ENCODE data around the gene C17orf100.
"Not testable (repeated sequence)": the region's sequence is repeated elsewhere in the genome, so short reads cannot be mapped to it uniquely, and the experiment has no call there.

C17orf100 gene

GRCh38 chr17:6661464-6661848 is 9.9 kb downstream of the C17orf100 start:
- H3K27ac ChIP-seq (ENCODE audit: low read length) = no peak overlapping the region
- H3K9me3 ChIP-seq (ENCODE audit: insufficient read depth, low read depth, low read length) = no peaks in the 10 kb centered on the region
- no peak overlapping the region for H3K9ac ChIP-seq (ENCODE audit: low read depth, low read length)
- H3K4me3 ChIP-seq (ENCODE audit: low read length) = no peak overlapping the region
- peaks cover 64% of the 10 kb centered on the region for H3K27me3 ChIP-seq (ENCODE audit: insufficient read depth, low read length)
- no peaks in the 10 kb centered on the region for H3K4me1 ChIP-seq (ENCODE audit: insufficient read depth, low read length)
- H3K36me3 ChIP-seq (ENCODE audit: insufficient read depth, low read depth, low read length) = no peaks in the 10 kb centered on the region

GRCh38 chr17:6663200-6663599 is 11.6 kb downstream of the C17orf100 start:
- H3K27me3 ChIP-seq (ENCODE audit: insufficient read depth, low read length) = peaks cover 53% of the 10 kb centered on the region
- not testable (repeated sequence) for H3K4me3 ChIP-seq (ENCODE audit: low read length); H3K4me1 ChIP-seq (ENCODE audit: insufficient read depth, low read length); H3K9ac ChIP-seq (ENCODE audit: low read depth, low read length); H3K27ac ChIP-seq (ENCODE audit: low read length); H3K9me3 ChIP-seq (ENCODE audit: insufficient read depth, low read depth, low read length); H3K36me3 ChIP-seq (ENCODE audit: insufficient read depth, low read depth, low read length)

DNA sequence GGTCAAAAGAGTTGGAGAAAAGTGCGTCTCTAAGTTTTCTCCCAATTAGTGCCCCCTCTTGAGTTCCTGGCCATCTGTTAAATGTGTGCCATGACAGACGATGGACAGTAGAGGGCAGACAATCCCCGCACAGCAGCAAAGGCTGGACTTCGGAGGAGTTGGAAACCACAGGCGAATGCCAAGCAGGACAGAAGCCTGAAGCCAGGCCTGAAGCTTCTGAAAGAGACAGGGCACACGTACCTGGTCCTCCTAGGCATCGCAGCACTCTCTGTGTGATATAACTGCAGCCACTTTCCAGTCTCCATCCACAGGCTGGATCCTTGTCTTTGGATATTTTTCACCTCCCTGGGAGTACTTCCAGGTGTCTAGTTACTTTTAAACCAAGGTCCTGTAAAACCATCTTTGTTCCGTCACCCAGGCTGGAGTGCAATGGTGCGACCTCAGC is 14.5 kb downstream of the C17orf100 start:
- Histone ChIP-seq H3K27me3 (ENCODE audit: insufficient read depth, low read length) (peaks cover 30% of the 10 kb centered on the region), H3K4me3 (ENCODE audit: low read length) (no peak overlapping the region), H3K36me3 (ENCODE audit: insufficient read depth, low read depth, low read length) (no peaks in the 10 kb centered on the region), H3K9me3 (ENCODE audit: insufficient read depth, low read depth, low read length) (no peaks in the 10 kb centered on the region), H3K27ac (ENCODE audit: low read length) (no peak overlapping the region), H3K4me1 (ENCODE audit: insufficient read depth, low read length) (no peaks in the 10 kb centered on the region), H3K9ac (ENCODE audit: low read depth, low read length) (no peak overlapping the region)

DNA sequence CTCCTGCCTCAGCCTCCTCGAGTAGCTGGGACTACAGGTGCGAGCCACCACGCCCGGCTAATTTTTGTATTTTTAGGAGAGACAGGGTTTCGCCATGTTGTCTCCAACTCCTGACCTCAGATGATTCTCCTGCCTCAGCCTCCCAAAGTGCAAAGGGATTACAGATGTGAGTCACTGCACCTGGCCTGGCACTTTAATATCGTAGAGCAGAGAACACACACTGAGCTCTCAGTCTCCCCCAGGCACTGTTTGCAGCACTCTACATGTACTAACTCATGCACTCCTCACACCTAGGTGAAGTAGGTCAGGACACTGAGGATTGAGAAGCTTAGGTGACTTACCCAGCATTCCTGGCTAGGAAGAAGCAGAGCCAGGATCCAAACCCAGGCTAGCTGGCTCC is 15.0 kb downstream of the C17orf100 start:
- Histone ChIP-seq H3K4me1 (ENCODE audit: insufficient read depth, low read length) (no peaks in the 10 kb centered on the region), H3K4me3 (ENCODE audit: low read length) (no peak overlapping the region), H3K27ac (ENCODE audit: low read length) (no peak overlapping the region), H3K36me3 (ENCODE audit: insufficient read depth, low read depth, low read length) (no peaks in the 10 kb centered on the region), H3K9me3 (ENCODE audit: insufficient read depth, low read depth, low read length) (no peaks in the 10 kb centered on the region), H3K27me3 (ENCODE audit: insufficient read depth, low read length) (peaks cover 25% of the 10 kb centered on the region), H3K9ac (ENCODE audit: low read depth, low read length) (no peak overlapping the region)

- peaks cover 24% of the 10 kb centered on the region for H3K27me3 ChIP-seq (ENCODE audit: insufficient read depth, low read length)
- H3K4me1 ChIP-seq (ENCODE audit: insufficient read depth, low read length) = no peaks in the 10 kb centered on the region
- no peak overlapping the region for H3K27ac ChIP-seq (ENCODE audit: low read length)
- H3K36me3 ChIP-seq (ENCODE audit: insufficient read depth, low read depth, low read length) = no peaks in the 10 kb centered on the region
- H3K9me3 ChIP-seq (ENCODE audit: insufficient read depth, low read depth, low read length) = no peaks in the 10 kb centered on the region
- no peak overlapping the region for H3K4me3 ChIP-seq (ENCODE audit: low read length)
- no peak overlapping the region for H3K9ac ChIP-seq (ENCODE audit: low read depth, low read length)
These were observed 16.0 kb downstream of the C17orf100 start for GRCh38 chr17:6667516-6667915.

DNA sequence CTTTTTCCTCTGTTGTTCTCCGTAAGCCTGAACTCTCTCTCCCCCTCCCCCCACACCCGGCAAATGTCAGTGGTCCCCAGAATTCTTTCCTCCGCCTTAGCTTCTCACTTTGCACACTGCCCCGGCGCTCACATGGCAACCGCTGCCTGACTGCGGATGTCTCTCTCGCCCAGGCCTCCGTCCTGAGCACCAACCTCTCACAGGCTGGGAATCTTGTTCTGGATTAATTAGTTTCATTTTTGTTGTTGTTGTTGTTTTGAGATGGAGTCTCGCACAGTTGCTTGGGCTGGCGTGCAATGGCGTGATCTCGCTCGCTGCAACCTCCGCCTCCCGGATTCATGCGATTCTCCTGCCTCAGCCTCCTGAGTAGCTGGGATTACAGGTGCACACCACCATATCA is 16.7 kb downstream of the C17orf100 start:
- Histone ChIP-seq H3K27me3 (ENCODE audit: insufficient read depth, low read length) (peaks cover 24% of the 10 kb centered on the region), H3K9me3 (ENCODE audit: insufficient read depth, low read depth, low read length) (no peaks in the 10 kb centered on the region), H3K27ac (ENCODE audit: low read length) (no peak overlapping the region), H3K36me3 (ENCODE audit: insufficient read depth, low read depth, low read length) (no peaks in the 10 kb centered on the region), H3K4me3 (ENCODE audit: low read length) (no peak overlapping the region), H3K4me1 (ENCODE audit: insufficient read depth, low read length) (no peaks in the 10 kb centered on the region), H3K9ac (ENCODE audit: low read depth, low read length) (no peak overlapping the region)

GRCh38 chr17:6668727-6669425 is 17.3 kb downstream of the C17orf100 start:
- H3K9me3 ChIP-seq (ENCODE audit: insufficient read depth, low read depth, low read length) = no peaks in the 10 kb centered on the region
- H3K9ac ChIP-seq (ENCODE audit: low read depth, low read length) = no peak overlapping the region
- peaks cover 23% of the 10 kb centered on the region for H3K27me3 ChIP-seq (ENCODE audit: insufficient read depth, low read length)
- H3K4me3 ChIP-seq (ENCODE audit: low read length) = no peak overlapping the region
- no peak overlapping the region for H3K27ac ChIP-seq (ENCODE audit: low read length)
- no peaks in the 10 kb centered on the region for H3K4me1 ChIP-seq (ENCODE audit: insufficient read depth, low read length)
- no peaks in the 10 kb centered on the region for H3K36me3 ChIP-seq (ENCODE audit: insufficient read depth, low read depth, low read length)

DNA sequence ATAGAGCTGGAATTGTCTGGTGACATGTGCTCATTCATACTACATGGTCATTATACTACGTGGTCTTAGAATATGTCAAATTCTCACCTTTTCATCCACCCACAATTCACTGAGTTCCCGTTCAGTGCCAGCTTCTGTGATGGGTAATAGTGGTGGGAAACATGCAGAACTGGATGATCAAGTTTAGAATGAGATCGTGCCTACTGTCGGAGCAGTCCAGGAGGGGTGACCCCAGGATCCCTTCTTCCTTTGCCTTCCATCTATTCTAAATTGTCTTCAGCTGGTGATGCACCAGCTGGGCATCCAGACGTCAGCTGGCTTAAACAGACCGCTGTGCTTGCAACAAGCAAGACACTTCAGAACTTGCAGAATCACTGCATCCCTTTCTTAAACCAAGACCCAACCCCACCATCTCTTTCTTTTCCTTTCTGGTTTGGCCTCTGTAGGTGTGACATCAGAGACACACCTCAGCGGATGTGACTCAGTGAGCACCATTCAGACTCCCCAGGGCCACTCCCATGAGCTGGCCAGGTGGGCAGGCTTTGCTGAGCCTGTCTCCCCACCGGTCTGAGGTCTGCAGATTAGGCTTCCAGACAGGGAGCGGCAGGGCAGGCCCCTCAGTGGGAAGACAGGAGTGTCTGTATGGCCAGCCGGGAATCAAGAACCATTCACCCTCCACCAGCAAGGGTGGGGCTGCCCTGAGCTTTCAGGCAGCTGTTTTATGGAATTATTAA is 18.1 kb downstream of the C17orf100 start:
- no peak overlapping the region for H3K4me3 ChIP-seq (ENCODE audit: low read length)
- no peaks in the 10 kb centered on the region for H3K9me3 ChIP-seq (ENCODE audit: insufficient read depth, low read depth, low read length)
- H3K27ac ChIP-seq (ENCODE audit: low read length) = no peak overlapping the region
- H3K36me3 ChIP-seq (ENCODE audit: insufficient read depth, low read depth, low read length) = no peaks in the 10 kb centered on the region
- no peaks in the 10 kb centered on the region for H3K4me1 ChIP-seq (ENCODE audit: insufficient read depth, low read length)
- no peak overlapping the region for H3K9ac ChIP-seq (ENCODE audit: low read depth, low read length)
- H3K27me3 ChIP-seq (ENCODE audit: insufficient read depth, low read length) = peaks cover 20% of the 10 kb centered on the region

DNA sequence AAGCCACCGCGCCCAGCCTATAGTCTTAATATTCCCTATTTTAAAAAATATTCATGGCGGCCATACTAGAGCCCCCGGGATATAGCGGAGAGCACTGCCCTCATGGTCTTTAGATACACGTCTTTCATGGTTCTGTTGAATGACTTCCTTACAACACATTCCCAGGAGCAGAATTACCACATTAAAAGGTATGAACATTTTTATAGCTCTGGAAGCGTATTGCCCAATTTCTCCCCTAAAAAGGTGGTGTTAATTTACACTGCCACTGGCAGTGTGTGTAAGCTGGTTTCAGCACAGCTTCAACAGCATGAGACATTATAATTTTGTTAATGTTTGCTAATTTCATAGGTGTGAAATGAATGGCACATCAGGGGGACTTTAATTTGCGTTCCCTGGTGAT is 19.0 kb downstream of the C17orf100 start:
- H3K4me3 ChIP-seq (ENCODE audit: low read length) = no peak overlapping the region
- peaks cover 13% of the 10 kb centered on the region for H3K27me3 ChIP-seq (ENCODE audit: insufficient read depth, low read length)
- no peak overlapping the region for H3K27ac ChIP-seq (ENCODE audit: low read length)
- H3K9me3 ChIP-seq (ENCODE audit: insufficient read depth, low read depth, low read length) = no peaks in the 10 kb centered on the region
- no peak overlapping the region for H3K9ac ChIP-seq (ENCODE audit: low read depth, low read length)
- H3K36me3 ChIP-seq (ENCODE audit: insufficient read depth, low read depth, low read length) = no peaks in the 10 kb centered on the region
- H3K4me1 ChIP-seq (ENCODE audit: insufficient read depth, low read length) = no peaks in the 10 kb centered on the region

DNA sequence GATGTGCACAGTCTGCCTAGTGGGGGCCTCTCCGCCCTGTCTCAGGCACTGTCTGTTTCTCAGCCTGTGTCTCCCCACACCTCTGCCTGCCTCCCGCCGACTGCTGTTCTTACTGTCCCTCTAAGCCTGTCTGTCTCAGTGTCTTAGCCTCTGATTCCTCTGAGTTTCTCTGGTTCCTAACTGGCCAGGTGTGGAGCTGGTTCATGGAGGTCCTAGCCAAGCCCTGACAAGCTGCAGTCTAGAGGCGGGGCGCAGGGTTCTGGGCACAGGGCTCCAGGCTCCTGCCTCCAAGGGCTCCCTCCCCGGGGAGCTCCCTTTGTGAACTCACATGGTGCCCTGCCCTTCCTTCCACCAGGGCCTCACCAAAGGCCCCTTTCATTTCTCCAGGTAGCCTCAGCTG is 19.4 kb downstream of the C17orf100 start:
- Histone ChIP-seq H3K4me1 (ENCODE audit: insufficient read depth, low read length) (0 out of 2 replicates have a peak, but pooled peaks cover 3% of the 10 kb centered on the region), H3K4me3 (ENCODE audit: low read length) (no peak overlapping the region), H3K9ac (ENCODE audit: low read depth, low read length) (no peak overlapping the region), H3K27ac (ENCODE audit: low read length) (no peak overlapping the region), H3K36me3 (ENCODE audit: insufficient read depth, low read depth, low read length) (no peaks in the 10 kb centered on the region), H3K9me3 (ENCODE audit: insufficient read depth, low read depth, low read length) (no peaks in the 10 kb centered on the region), H3K27me3 (ENCODE audit: insufficient read depth, low read length) (peaks cover 10% of the 10 kb centered on the region)

GRCh38 chr17:6671431-6671830 is 19.9 kb downstream of the C17orf100 start:
- no peak overlapping the region for H3K9ac ChIP-seq (ENCODE audit: low read depth, low read length)
- H3K27ac ChIP-seq (ENCODE audit: low read length) = no peak overlapping the region
- H3K36me3 ChIP-seq (ENCODE audit: insufficient read depth, low read depth, low read length) = no peaks in the 10 kb centered on the region
- no peaks in the 10 kb centered on the region for H3K9me3 ChIP-seq (ENCODE audit: insufficient read depth, low read depth, low read length)
- H3K27me3 ChIP-seq (ENCODE audit: insufficient read depth, low read length) = peaks cover 6% of the 10 kb centered on the region
- 0 out of 2 replicates have a peak, but pooled peaks cover 4% of the 10 kb centered on the region for H3K4me1 ChIP-seq (ENCODE audit: insufficient read depth, low read length)
- no peak overlapping the region for H3K4me3 ChIP-seq (ENCODE audit: low read length)

GRCh38 chr17:6674586-6674985 is 23.0 kb downstream of the C17orf100 start:
- no peaks in the 10 kb centered on the region for H3K36me3 ChIP-seq (ENCODE audit: insufficient read depth, low read depth, low read length)
- no peak overlapping the region for H3K27ac ChIP-seq (ENCODE audit: low read length)
- H3K4me1 ChIP-seq (ENCODE audit: insufficient read depth, low read length) = 0 out of 2 replicates have a peak, but pooled peaks cover 4% of the 10 kb centered on the region
- no peak overlapping the region for H3K9ac ChIP-seq (ENCODE audit: low read depth, low read length)
- H3K9me3 ChIP-seq (ENCODE audit: insufficient read depth, low read depth, low read length) = no peaks in the 10 kb centered on the region
- no peak overlapping the region for H3K4me3 ChIP-seq (ENCODE audit: low read length)
- no peaks in the 10 kb centered on the region for H3K27me3 ChIP-seq (ENCODE audit: insufficient read depth, low read length)
